ENCODE results near the gene ABHD12. TPM values are rescaled to one million over a fixed set of nuclear protein-coding genes. Genes with fewer than 3 reads are reported as not detected.

The ABHD12 gene
- total RNA-seq (2022; extraction: Qiagen RNA extraction; ENCODE audit: low read depth) = 87.8 to 136 TPM (median 127 TPM) in 5 replicates

GRCh38 chr20:25390538-25391528 is at the start of gene ABHD12:
ABHD12 (minus strand) TSS chr20:25390835; CDS start chr20:25390703, 132 bp downstream.

DNA sequence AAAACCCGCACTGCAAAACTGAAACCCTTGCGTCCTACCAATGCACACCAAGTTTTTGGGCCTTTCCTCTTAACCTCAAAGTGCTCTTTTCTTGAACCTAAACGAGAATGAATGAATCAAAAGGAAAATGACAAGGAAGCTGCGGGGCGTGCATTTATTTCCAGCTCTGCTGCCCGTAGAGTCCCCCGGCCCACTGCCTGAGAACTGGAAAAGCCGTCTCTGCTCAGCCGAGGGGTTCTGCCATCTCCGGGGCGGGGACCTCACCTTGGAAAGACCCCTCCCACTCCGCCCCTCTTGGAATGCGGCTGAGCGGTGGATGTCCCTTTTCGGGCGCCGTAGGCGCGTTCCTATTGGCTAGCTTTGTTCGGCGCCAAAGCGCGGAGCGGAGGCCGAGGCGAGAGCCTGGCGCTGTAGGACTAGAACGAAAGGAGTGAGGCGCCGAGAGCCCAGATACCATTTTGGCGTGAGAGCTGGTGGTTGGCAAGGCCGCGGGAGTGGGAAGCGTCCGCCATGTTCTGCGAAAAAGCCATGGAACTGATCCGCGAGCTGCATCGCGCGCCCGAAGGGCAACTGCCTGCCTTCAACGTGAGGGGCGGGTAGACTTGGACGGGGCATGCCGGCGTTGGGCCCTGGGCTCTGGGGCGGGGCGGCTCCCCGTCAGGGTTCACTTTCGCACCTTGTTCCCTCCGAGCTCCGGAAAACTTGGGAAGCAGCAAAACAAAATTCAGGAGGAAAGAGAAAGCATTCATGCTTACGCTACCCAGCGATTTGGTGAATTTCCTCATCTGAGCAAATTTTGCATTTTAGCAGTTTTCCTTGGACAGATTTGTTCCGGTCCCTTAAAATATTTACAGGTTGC is 16.9 kb upstream of the ABHD12 start, which contains the start of gene GINS1:
TSS of gene GINS1 (plus strand) at position 363 of the 859 bp plus-strand sequence. CDS start at position 511, 148 bp downstream.

Other genes starting within 250 kb of the ABHD12 start
- gene ENTPD6, start 195.1 kb downstream of the ABHD12 start, total RNA-seq (2022; extraction: Qiagen RNA extraction; ENCODE audit: low read depth) = 95.6 to 175 TPM (median 153 TPM) in 5 replicates
- gene PYGB, start 142.8 kb downstream of the ABHD12 start, total RNA-seq (2022; extraction: Qiagen RNA extraction; ENCODE audit: low read depth) = 188 to 286 TPM (median 265 TPM) in 5 replicates
- 23.4 to 37.5 TPM (median 34.2 TPM) in 5 replicates for gene GINS1, start 16.8 kb upstream of the ABHD12 start, total RNA-seq (2022; extraction: Qiagen RNA extraction; ENCODE audit: low read depth)
- gene NINL, start 194.7 kb upstream of the ABHD12 start, total RNA-seq (2022; extraction: Qiagen RNA extraction; ENCODE audit: low read depth) = 12.2 to 18.2 TPM (median 14.3 TPM) in 5 replicates
- 4.6 to 8.5 TPM (median 7.4 TPM) in 5 replicates for gene NANP, start 233.2 kb upstream of the ABHD12 start, total RNA-seq (2022; extraction: Qiagen RNA extraction; ENCODE audit: low read depth)